Vagina (tissue), 2 donors: ENCODE results near the gene ARAP1. TPM values are rescaled to one million over a fixed set of nuclear protein-coding genes. Genes with fewer than 3 reads are reported as not detected.
A peak's percentile ranks its signal among the peaks of the same experiment; 100 is the strongest.

Experiments used
- DNase-seq, 2 donors: peaks; one replicate each; pipeline ENCODE4 v3.0.0-alpha.2; 2017; ENCODE audit errors: extremely low spot score in 2 of 2
- H3K27ac ChIP-seq: fragments of 200-600 bp; sonication (generic); one replicate; pipeline ENCODE4 v1.5.1; 2019
- H3K27me3 ChIP-seq: fragments of 200-600 bp; sonication (generic); one replicate; pipeline ENCODE4 v1.5.1; 2019
- H3K36me3 ChIP-seq, 2 donors: fragments of 200-600 bp; sonication (generic); one replicate each; pipeline ENCODE4 v1.5.1; 2017 to 2019
- H3K4me1 ChIP-seq: fragments of 200-600 bp; sonication (generic); one replicate; pipeline ENCODE4 v1.5.1; 2019
- H3K4me3 ChIP-seq, 2 donors: fragments of 200-600 bp; sonication (generic); 1 replicate in 1 of 2; 2 replicates in 1 of 2; pipeline ENCODE4 v1.5.1; 2016 to 2019
- H3K9me3 ChIP-seq: fragments of 200-600 bp; sonication (generic); one replicate; pipeline ENCODE4 v1.5.1; 2019
- CTCF ChIP-seq, 3 experiments: fragments of 450-650 bp in 2 of 3; fragments of 200-600 bp in 1 of 3; sonication (generic) in 1 of 3; IDR thresholded peaks; one replicate each; pipeline ENCODE4 v1.5.1; 2017 to 2019; ENCODE audit warnings: antibody characterized with exemption in 3 of 3, mild to moderate bottlenecking in 2 of 3, moderate library complexity in 2 of 3
- POLR2A ChIP-seq, 2 donors: fragments of 450-650 bp; IDR thresholded peaks; one replicate each; pipeline ENCODE4 v1.6.1; 2017; ENCODE audit warnings: antibody characterized with exemption in 2 of 2, mild to moderate bottlenecking in 2 of 2, moderate library complexity in 2 of 2
- POLR2AphosphoS5 ChIP-seq, 2 donors: sonication (generic); formaldehyde crosslinking; IDR thresholded peaks; one replicate each; pipeline ENCODE4 v1.9.0; 2017; ENCODE audit warnings: antibody characterized with exemption in 2 of 2, mild to moderate bottlenecking in 2 of 2, low read depth in 1 of 2; ENCODE audit not compliant: insufficient read depth in 1 of 2
- intact Hi-C: fragments of 100-400 bp; cut with DNase I; formaldehyde crosslinking; loops from one replicate; pipeline ENCODE4 v1.15.1; 2023
- total RNA-seq: library from RNA; depleted of rRNA; stranded (reverse); fragments of >200 nt; gene quantifications from one replicate; pipeline ENCODE4 v1.2.3, GENCODE V29; 2016

The ARAP1 gene
- total RNA-seq, 1 donor from 2014 or later: 59.2 TPM

GRCh38 chr11:72786305-72787215 lies 34.4 kb upstream of the ARAP1 start:
- no peak for DNase-seq
- Histone ChIP-seq H3K27ac (no peak overlapping the region), H3K36me3 (no peaks in the 10 kb centered on the region), H3K9me3 (no peaks in the 10 kb centered on the region), H3K27me3 (no peaks in the 10 kb centered on the region), H3K4me3 (no peak overlapping the region), H3K4me1 (peaks cover 19% of the 10 kb centered on the region)
- intact Hi-C loops: no loop called here
- TF ChIP-seq CTCF (IDR thresholded peaks at IDR 0.05): no peak
- TF ChIP-seq POLR2AphosphoS5 (IDR thresholded peaks at IDR 0.05; ENCODE audit: insufficient read depth in 1 of 2, low read depth in 1 of 2): no peak
- no peak for TF ChIP-seq POLR2A (IDR thresholded peaks at IDR 0.05)

GRCh38 chr11:72784662-72785061 lies 32.5 kb upstream of the ARAP1 start:
- H3K4me3 ChIP-seq: no peak overlapping the region
- H3K4me1 ChIP-seq: peaks cover 27% of the 10 kb centered on the region
- no peaks in the 10 kb centered on the region for H3K36me3 ChIP-seq
- no peak for DNase-seq
- no peak overlapping the region for H3K27ac ChIP-seq
- H3K27me3 ChIP-seq: no peaks in the 10 kb centered on the region
- H3K9me3 ChIP-seq: no peaks in the 10 kb centered on the region
- intact Hi-C loops: no loop called here
- no peak for TF ChIP-seq POLR2A (IDR thresholded peaks at IDR 0.05)
- no peak for TF ChIP-seq POLR2AphosphoS5 (IDR thresholded peaks at IDR 0.05; ENCODE audit: insufficient read depth in 1 of 2, low read depth in 1 of 2)

- DNase-seq: no peak
- H3K4me3 ChIP-seq: no peak overlapping the region
- no peak for TF ChIP-seq CTCF (IDR thresholded peaks at IDR 0.05)
- no peak for TF ChIP-seq POLR2AphosphoS5 (IDR thresholded peaks at IDR 0.05; ENCODE audit: insufficient read depth in 1 of 2, low read depth in 1 of 2)
- TF ChIP-seq POLR2A (IDR thresholded peaks at IDR 0.05): no peak
- H3K27me3 ChIP-seq: no peaks in the 10 kb centered on the region
- no peak overlapping the region for H3K27ac ChIP-seq
- intact Hi-C loops: no loop called here
- H3K36me3 ChIP-seq: no peaks in the 10 kb centered on the region
- H3K4me1 ChIP-seq: peaks cover 35% of the 10 kb centered on the region
- H3K9me3 ChIP-seq: no peaks in the 10 kb centered on the region
Observed at GRCh38 chr11:72783144-72783905, 31.1 kb upstream of the ARAP1 start.

- Histone ChIP-seq H3K27me3 (no peaks in the 10 kb centered on the region), H3K9me3 (no peaks in the 10 kb centered on the region), H3K4me1 (peaks cover 45% of the 10 kb centered on the region), H3K36me3 (no peaks in the 10 kb centered on the region), H3K4me3 (peak overlapping the region; percentile 55 to 74), H3K27ac (peak overlapping the region; percentile 75)
- no peak for DNase-seq
- intact Hi-C loops: no loop called here
- no peak for TF ChIP-seq POLR2AphosphoS5 (IDR thresholded peaks at IDR 0.05; ENCODE audit: insufficient read depth in 1 of 2, low read depth in 1 of 2)
- no peak for TF ChIP-seq POLR2A (IDR thresholded peaks at IDR 0.05)
- no peak for TF ChIP-seq CTCF (IDR thresholded peaks at IDR 0.05)
Observed at GRCh38 chr11:72782081-72782920, 30.1 kb upstream of the ARAP1 start.
